HepG2 (cell line): ENCODE measurements around the gene ATG7. TPM values are rescaled to one million over a fixed set of nuclear protein-coding genes. Genes with fewer than 3 reads are reported as not detected.

Experiments
- ARNT2 ChIP-seq: sonication (generic); formaldehyde crosslinking; IDR thresholded peaks from 2 replicates; pipeline ENCODE4 v1.8.0; 2022; ENCODE audit warnings: mild to moderate bottlenecking, low read depth, missing genetic modification reagents, moderate library complexity
- BORCS8-MEF2B ChIP-seq: sonication (generic); formaldehyde crosslinking; IDR thresholded peaks from 2 replicates; pipeline ENCODE4 v1.8.0; 2022; ENCODE audit warnings: mild to moderate bottlenecking, missing genetic modification reagents
- DMAP1 ChIP-seq: IDR thresholded peaks from 2 replicates; pipeline ENCODE4 v1.6.1; 2016
- ELF3 ChIP-seq: IDR thresholded peaks from 2 replicates; pipeline ENCODE4 v1.6.1; 2016; ENCODE audit warnings: missing genetic modification reagents, missing compliant biosample characterization
- FOXJ3 ChIP-seq: sonication (generic); formaldehyde crosslinking; IDR thresholded peaks from 2 replicates; pipeline ENCODE4 v1.4.0; 2020; ENCODE audit warnings: missing genetic modification reagents, mild to moderate bottlenecking, borderline replicate concordance
- NKX3-1 ChIP-seq: sonication (generic); formaldehyde crosslinking; IDR thresholded peaks from 2 replicates; pipeline ENCODE4 v1.5.0; 2020; ENCODE audit warnings: missing genetic modification reagents
- NR2C2 ChIP-seq: sonication (generic); formaldehyde crosslinking; IDR thresholded peaks from 2 replicates; pipeline ENCODE4 v1.4.0; 2020; ENCODE audit warnings: missing genetic modification reagents, mild to moderate bottlenecking, moderate library complexity, borderline replicate concordance
- TCF7 ChIP-seq: sonication (generic); IDR thresholded peaks from 2 replicates; pipeline ENCODE4 v1.6.1; 2016; ENCODE audit warnings: antibody characterized with exemption, low read depth
- TOPORS ChIP-seq: sonication (generic); formaldehyde crosslinking; IDR thresholded peaks from 2 replicates; pipeline ENCODE4 v1.8.0; 2023; ENCODE audit warnings: mild to moderate bottlenecking, missing genetic modification reagents
- ZBTB4 ChIP-seq: sonication (generic); formaldehyde crosslinking; IDR thresholded peaks from 2 replicates; pipeline ENCODE4 v1.4.0; 2020; ENCODE audit warnings: missing genetic modification reagents, mild to moderate bottlenecking, borderline replicate concordance
- ZHX1 ChIP-seq: sonication (generic); formaldehyde crosslinking; IDR thresholded peaks from 2 replicates; pipeline ENCODE4 v1.8.1; 2022; ENCODE audit warnings: low read depth, mild to moderate bottlenecking, missing genetic modification reagents
- ZNF646 ChIP-seq: sonication (generic); formaldehyde crosslinking; IDR thresholded peaks from 2 replicates; pipeline ENCODE4 v1.9.0; 2021; ENCODE audit warnings: mild to moderate bottlenecking, missing genetic modification reagents
- ZNF670 ChIP-seq: sonication (generic); formaldehyde crosslinking; IDR thresholded peaks from 2 replicates; pipeline ENCODE4 v1.8.0; 2022; ENCODE audit warnings: mild to moderate bottlenecking, missing genetic modification reagents, borderline replicate concordance
- ZNF674 ChIP-seq: sonication (generic); formaldehyde crosslinking; IDR thresholded peaks from 2 replicates; pipeline ENCODE4 v1.5.0; 2020; ENCODE audit warnings: low read depth, mild to moderate bottlenecking, missing genetic modification reagents
- ZNF709 ChIP-seq: sonication (generic); formaldehyde crosslinking; IDR thresholded peaks from 2 replicates; pipeline ENCODE4 v1.5.0; 2020; ENCODE audit warnings: mild to moderate bottlenecking, missing genetic modification reagents
- polyA plus RNA-seq, 8 experiments: library from polyadenylated mRNA; depleted of rRNA in 3 of 8; stranded (reverse) in 7 of 8; unstranded in 1 of 8; fragments of >200 nt; fragmentation: Illumina TruSeq in 4 of 8; extraction: Trizol in 4 of 8; gene quantifications; 2 replicates each; pipeline versions ENCODE4 v1.2.1 to v1.2.3, GENCODE V29; 2011 to 2016; ENCODE audit warnings: low read depth in 4 of 8, missing spikeins in 1 of 8, mixed read lengths in 1 of 8; ENCODE audit not compliant: insufficient read depth in 1 of 8
- total RNA-seq, 5 experiments: library from RNA; depleted of rRNA; stranded (reverse); fragments of >200 nt; fragmentation: Illumina TruSeq; extraction: Trizol; gene quantifications; 2 replicates each; pipeline ENCODE4 v1.2.3, GENCODE V29; 2016; ENCODE audit warnings: low read depth in 1 of 5

ATG7 gene
- total and polyA plus RNA-seq, 2 of the 13 experiments (the other 11 are each of a cell fraction or from before 2014, with no cell fraction given): 7.8 to 22.1 TPM

- TF ChIP-seq ZNF646 (CRISPR knock-in tag) (no peak), ARNT2 (CRISPR knock-in tag) (no peak), ELF3 (CRISPR knock-in tag) (peak; percentile 92), FOXJ3 (no peak; the same call in 1 of the 2 replicates), ZHX1 (no peak), TOPORS (CRISPR knock-in tag) (peak; percentile 84; the same call in 1 of the 2 replicates), NKX3-1 (CRISPR knock-in tag) (0 out of 2 replicates have a peak, but pooled peaks have one; percentile 48), NR2C2 (CRISPR knock-in tag) (peak; percentile 58; the same call in 1 of the 2 replicates), DMAP1 (CRISPR knock-in tag) (peak; percentile 76; the same call in 1 of the 2 replicates), BORCS8-MEF2B (CRISPR knock-in tag) (peak; percentile 84), ZNF670 (no peak), ZBTB4 (CRISPR knock-in tag) (peak; percentile 63; the same call in 1 of the 2 replicates), ZNF674 (CRISPR knock-in tag) (no peak), TCF7 (no peak), ZNF709 (CRISPR knock-in tag) (peak; percentile 45; the same call in 1 of the 2 replicates)
These were observed at the start of gene ATG7 (continued) for GRCh38 chr3:11271986-11272904.
